HCT116 (cell line): ENCODE data around the gene RYR2. TPM values are rescaled to one million over a fixed set of nuclear protein-coding genes. Genes with fewer than 3 reads are reported as not detected.

Experiments
- ATAC-seq: fragments of 200-7000 bp; cut with Tn5 transposase; 2 replicates; pipeline ENCODE4 v1.9.1; 2020; ENCODE audit warnings: mild to moderate bottlenecking, moderate library complexity
- BruUV-seq: library from RNA; stranded (reverse); fragments of 400-500 nt; replicated peaks from 2 replicates; lab custom pipeline; 2021; lab: Mats Ljungman, UMichigan
- CTCF ChIA-PET: fragments of 300-600 bp; sonication (Branson Sonifier 250); formaldehyde crosslinking; loops from one replicate; lab custom pipeline; 2021; ENCODE audit warnings: antibody characterized with exemption; lab: Charles Lee
- POLR2A ChIA-PET: fragments of 300-600, 350-600 bp; sonication (Branson Sonifier 250); formaldehyde crosslinking; loops from one replicate; lab custom pipeline; 2021; ENCODE audit warnings: antibody characterized with exemption; lab: Charles Lee
- RAD21 ChIA-PET, 2 experiments: fragments of 300-600 bp; sonication (Branson Sonifier 250); formaldehyde crosslinking; loops; one replicate each; lab custom pipeline; 2023; ENCODE audit warnings: low total read pairs in 2 of 2; ENCODE audit not compliant: uncharacterized antibody in 2 of 2, unreplicated experiment in 2 of 2, low non-redundant PET in 1 of 2; lab: Charles Lee
- DNase-seq: peaks from one replicate; pipeline ENCODE4 v3.0.0-alpha.2; 2010; ENCODE audit warnings: low read depth, low spot score
- H2AFZ ChIP-seq: fragments of 200-600 bp; shearing (Covaris generic), sonication (generic); 2 replicates; pipeline ENCODE4 v1.6.1; 2017; ENCODE audit warnings: low read depth, mixed run types, mixed read lengths, antibody characterized with exemption, low read length; ENCODE audit not compliant: poor library complexity, severe bottlenecking
- H3K27ac ChIP-seq: 2 replicates; pipeline ENCODE4 v1.5.1; 2012; ENCODE audit warnings: low read depth, low read length
- H3K27me3 ChIP-seq: fragments of 200-600 bp; sonication (generic); 2 replicates; pipeline ENCODE4 v1.6.1; 2016; ENCODE audit warnings: mixed run types, low read length, mixed read lengths; ENCODE audit not compliant: insufficient read depth
- H3K36me3 ChIP-seq, 2 experiments: fragments of 200-500 bp in 1 of 2; fragments of 200-600 bp in 1 of 2; sonication (Bioruptor generic) in 1 of 2; sonication (generic) in 1 of 2; 2 replicates each; pipeline versions ENCODE4 v1.5.1 to v1.6.1; 2014 to 2016; ENCODE audit warnings: low read length in 2 of 2, inconsistent platforms in 1 of 2, mixed read lengths in 1 of 2, mixed run types in 1 of 2; ENCODE audit not compliant: insufficient read depth in 2 of 2, control insufficient read depth in 1 of 2
- H3K4me1 ChIP-seq, 2 experiments: fragments of 200-600 bp in 1 of 2; sonication (generic) in 1 of 2; 2 replicates each; pipeline versions ENCODE4 v1.5.1 to v1.6.1; 2012 to 2017; ENCODE audit warnings: low read length in 2 of 2, inconsistent platforms in 1 of 2, mild to moderate bottlenecking in 1 of 2, mixed read lengths in 1 of 2, mixed run types in 1 of 2, moderate library complexity in 1 of 2; ENCODE audit not compliant: insufficient read depth in 2 of 2, control insufficient read depth in 1 of 2
- H3K4me2 ChIP-seq: fragments of 200-600 bp; sonication (generic); 2 replicates; pipeline ENCODE4 v1.6.1; 2017; ENCODE audit warnings: mixed run types, low read length, mixed read lengths
- H3K4me3 ChIP-seq, 2 experiments: fragments of 200-600 bp in 1 of 2; sonication (generic) in 1 of 2; replicated peaks in 1 of 2; 2 replicates each; pipeline ENCODE4 v1.5.1; 2011 to 2016; ENCODE audit warnings: low read length in 2 of 2, control low read depth in 1 of 2, low read depth in 1 of 2, mild to moderate bottlenecking in 1 of 2, mixed read lengths in 1 of 2, mixed run types in 1 of 2
- H3K79me2 ChIP-seq: fragments of 200-600 bp; sonication (generic); 2 replicates; pipeline ENCODE4 v1.6.1; 2017; ENCODE audit warnings: mild to moderate bottlenecking, mixed run types, low read length, moderate library complexity, mixed read lengths; ENCODE audit not compliant: insufficient read depth
- H3K9ac ChIP-seq: fragments of 200-600 bp; sonication (generic); 2 replicates; pipeline ENCODE4 v1.6.1; 2016; ENCODE audit warnings: low read length, mixed read lengths
- H3K9me2 ChIP-seq: fragments of 200-600 bp; sonication (generic), shearing (Covaris generic); 2 replicates; pipeline ENCODE4 v1.6.1; 2017; ENCODE audit warnings: mixed run types, mild to moderate bottlenecking, moderate library complexity; ENCODE audit not compliant: insufficient read depth
- H3K9me3 ChIP-seq, 2 experiments: fragments of 200-500 bp in 1 of 2; fragments of 200-600 bp in 1 of 2; sonication (Bioruptor generic) in 1 of 2; sonication (generic) in 1 of 2; 2 replicates each; pipeline ENCODE4 v1.6.1; 2014 to 2017; ENCODE audit warnings: low read length in 2 of 2, mixed read lengths in 2 of 2, inconsistent platforms in 1 of 2, low read depth in 1 of 2, mild to moderate bottlenecking in 1 of 2, mixed run types in 1 of 2, moderate library complexity in 1 of 2; ENCODE audit not compliant: control insufficient read depth in 1 of 2, insufficient read depth in 1 of 2
- H4K20me1 ChIP-seq: fragments of 200-600 bp; sonication (generic), shearing (Covaris generic); 2 replicates; pipeline ENCODE4 v1.6.1; 2017; ENCODE audit warnings: mixed run types, mild to moderate bottlenecking, moderate library complexity; ENCODE audit not compliant: insufficient read depth
- CBX3 ChIP-seq: IDR thresholded peaks from 2 replicates; pipeline ENCODE4 v1.6.1; 2012; ENCODE audit warnings: low read depth
- CEBPB ChIP-seq: IDR thresholded peaks from 2 replicates; pipeline ENCODE4 v1.6.1; 2012; ENCODE audit warnings: low read depth
- EGR1 ChIP-seq: IDR thresholded peaks from 2 replicates; pipeline ENCODE4 v1.6.1; 2012; ENCODE audit warnings: low read depth
- ELF1 ChIP-seq: IDR thresholded peaks from 2 replicates; pipeline ENCODE4 v1.6.1; 2012; ENCODE audit warnings: low read depth, borderline replicate concordance
- FOSL1 ChIP-seq: IDR thresholded peaks from 2 replicates; pipeline ENCODE4 v1.6.1; 2012; ENCODE audit warnings: low read depth
- POLR2A ChIP-seq: IDR thresholded peaks from 2 replicates; pipeline ENCODE4 v1.7.0; 2011; ENCODE audit warnings: borderline replicate concordance; ENCODE audit not compliant: insufficient read depth, insufficient read length; ENCODE audit errors: extremely low read depth
- RAD21 ChIP-seq: IDR thresholded peaks from 2 replicates; pipeline ENCODE4 v1.6.1; 2012; ENCODE audit warnings: low read depth, mild to moderate bottlenecking
- SIN3A ChIP-seq: IDR thresholded peaks from 2 replicates; pipeline ENCODE4 v1.6.1; 2012; ENCODE audit warnings: low read depth
- SRF ChIP-seq: IDR thresholded peaks from 2 replicates; pipeline ENCODE4 v1.6.1; 2012; ENCODE audit warnings: low read depth
- TCF7L2 ChIP-seq: IDR thresholded peaks from 2 replicates; pipeline ENCODE4 v1.7.0; 2011; ENCODE audit warnings: borderline replicate concordance, inconsistent platforms; ENCODE audit not compliant: insufficient read depth, insufficient read length; ENCODE audit errors: extremely low read depth
- ZFX ChIP-seq: fragments of 450-650 bp; IDR thresholded peaks from 2 replicates; pipeline ENCODE4 v1.6.1; 2017
- intact Hi-C: fragments of 100-400 bp; cut with micrococcal nuclease; formaldehyde crosslinking; loops from 2 replicates; pipeline ENCODE4 v1.10.0; 2022
- total RNA-seq: library from RNA; stranded (reverse); gene quantifications from one replicate; pipeline ENCODE4 v1.2.1, GENCODE V29; 2021; ENCODE audit not compliant: unreplicated experiment
- TF ChIP-seq, protein P1 (sequence below): IDR thresholded peaks from 2 replicates; pipeline ENCODE4 v1.6.1; 2012; ENCODE audit warnings: low read depth
- TF ChIP-seq, protein P2 (sequence below), 3 experiments: fragments of 200-600 bp in 1 of 3; sonication (generic) in 1 of 3; IDR thresholded peaks in 2 of 3; conservative IDR thresholded peaks in 1 of 3; 2 replicates each; pipeline ENCODE4 v1.5.1; 2012 to 2017; ENCODE audit warnings: low read depth in 2 of 3, low read length in 2 of 3, antibody characterized with exemption in 1 of 3, borderline replicate concordance in 1 of 3, control low read depth in 1 of 3, mild to moderate bottlenecking in 1 of 3, mixed read lengths in 1 of 3, mixed run types in 1 of 3, moderate library complexity in 1 of 3; ENCODE audit not compliant: insufficient read depth in 1 of 3
- TF ChIP-seq, protein P3 (sequence below): IDR thresholded peaks from 2 replicates; pipeline ENCODE4 v1.6.1; 2012

RYR2 gene
- total RNA-seq, 1 experiment from 2014 or later = 0.02 TPM

DNA sequence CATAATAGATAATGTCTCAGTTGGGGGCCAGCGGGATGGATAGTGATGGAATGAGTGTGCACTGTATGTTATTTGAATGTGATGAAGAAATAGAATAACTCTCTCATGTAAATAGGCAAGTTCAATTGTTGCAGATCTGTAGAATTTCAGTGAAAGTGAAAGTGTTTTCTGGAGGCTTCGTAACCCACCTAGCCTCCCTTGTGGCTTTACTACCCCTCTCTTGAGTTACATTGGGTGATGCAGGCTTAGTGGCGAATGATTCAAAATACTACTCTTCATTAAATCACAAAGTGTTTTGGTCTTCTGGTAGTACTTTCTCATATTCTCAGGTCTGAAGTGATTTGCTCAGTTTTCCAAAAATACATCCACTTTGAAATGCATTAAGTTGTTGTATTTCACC, 436.9 kb downstream of the RYR2 start:
- Histone ChIP-seq H2AFZ (no peak overlapping the region), H4K20me1 (no peaks in the 10 kb centered on the region), H3K79me2 (no peaks in the 10 kb centered on the region), H3K9me2 (no peaks in the 10 kb centered on the region), H3K9me3 (peaks cover 3 to 9% of the 10 kb centered on the region in 2 experiments; a peak in 2 of 4 replicates), H3K4me3 (no peak overlapping the region), H3K27me3 (no peaks in the 10 kb centered on the region), H3K4me1 (no peaks in the 10 kb centered on the region), H3K27ac (no peak overlapping the region), H3K4me2 (no peak overlapping the region), H3K36me3 (no peaks in the 10 kb centered on the region), H3K9ac (no peak overlapping the region)
- RAD21 ChIA-PET = no interaction called here
- POLR2A ChIA-PET = no interaction called here
- BruUV-seq = no TSS peak
- CTCF ChIA-PET = no interaction called here
- ATAC-seq (no peak), DNase-seq (no peak)
- TF ChIP-seq TCF7L2 (no peak), CBX3 (no peak)
- intact Hi-C loops = no loop called here

DNA sequence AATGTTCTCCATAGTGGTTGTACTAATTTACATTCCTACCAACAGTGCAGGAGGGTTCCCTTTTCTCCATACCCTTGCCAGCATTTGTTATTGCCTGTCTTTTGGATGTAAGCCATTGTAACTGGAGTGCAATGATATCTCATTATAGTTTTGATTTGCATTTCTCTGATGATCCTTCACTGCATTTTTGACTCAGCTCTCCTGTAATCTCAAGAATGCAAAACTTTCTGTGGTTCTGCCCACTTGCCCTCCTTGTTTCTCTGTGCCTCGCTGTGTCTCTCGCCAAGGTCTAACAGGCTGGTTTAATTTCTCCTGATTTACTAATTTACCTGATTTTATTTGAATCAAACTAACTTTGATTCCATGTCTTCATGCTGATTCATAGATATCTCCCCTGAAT, 440.8 kb downstream of the RYR2 start:
- Histone ChIP-seq H3K4me2 (no peak overlapping the region), H3K9me3 (peaks cover 8 to 15% of the 10 kb centered on the region in 2 experiments; a peak in 2 of 4 replicates), H3K9ac (no peak overlapping the region), H3K27me3 (no peaks in the 10 kb centered on the region), H4K20me1 (no peaks in the 10 kb centered on the region; the same call in 1 of the 2 replicates), H3K9me2 (no peaks in the 10 kb centered on the region), H3K4me3 (no peak overlapping the region), H3K27ac (no peak overlapping the region), H3K4me1 (no peaks in the 10 kb centered on the region), H3K79me2 (no peaks in the 10 kb centered on the region), H3K36me3 (no peaks in the 10 kb centered on the region), H2AFZ (no peak overlapping the region)
- TF ChIP-seq SRF (no peak), POLR2A (no peak), ZFX (no peak), RAD21 (no peak), FOSL1 (no peak), EGR1 (no peak), ELF1 (no peak), SIN3A (no peak), CEBPB (no peak), CBX3 (no peak)
- TF ChIP-seq, protein P1, sequence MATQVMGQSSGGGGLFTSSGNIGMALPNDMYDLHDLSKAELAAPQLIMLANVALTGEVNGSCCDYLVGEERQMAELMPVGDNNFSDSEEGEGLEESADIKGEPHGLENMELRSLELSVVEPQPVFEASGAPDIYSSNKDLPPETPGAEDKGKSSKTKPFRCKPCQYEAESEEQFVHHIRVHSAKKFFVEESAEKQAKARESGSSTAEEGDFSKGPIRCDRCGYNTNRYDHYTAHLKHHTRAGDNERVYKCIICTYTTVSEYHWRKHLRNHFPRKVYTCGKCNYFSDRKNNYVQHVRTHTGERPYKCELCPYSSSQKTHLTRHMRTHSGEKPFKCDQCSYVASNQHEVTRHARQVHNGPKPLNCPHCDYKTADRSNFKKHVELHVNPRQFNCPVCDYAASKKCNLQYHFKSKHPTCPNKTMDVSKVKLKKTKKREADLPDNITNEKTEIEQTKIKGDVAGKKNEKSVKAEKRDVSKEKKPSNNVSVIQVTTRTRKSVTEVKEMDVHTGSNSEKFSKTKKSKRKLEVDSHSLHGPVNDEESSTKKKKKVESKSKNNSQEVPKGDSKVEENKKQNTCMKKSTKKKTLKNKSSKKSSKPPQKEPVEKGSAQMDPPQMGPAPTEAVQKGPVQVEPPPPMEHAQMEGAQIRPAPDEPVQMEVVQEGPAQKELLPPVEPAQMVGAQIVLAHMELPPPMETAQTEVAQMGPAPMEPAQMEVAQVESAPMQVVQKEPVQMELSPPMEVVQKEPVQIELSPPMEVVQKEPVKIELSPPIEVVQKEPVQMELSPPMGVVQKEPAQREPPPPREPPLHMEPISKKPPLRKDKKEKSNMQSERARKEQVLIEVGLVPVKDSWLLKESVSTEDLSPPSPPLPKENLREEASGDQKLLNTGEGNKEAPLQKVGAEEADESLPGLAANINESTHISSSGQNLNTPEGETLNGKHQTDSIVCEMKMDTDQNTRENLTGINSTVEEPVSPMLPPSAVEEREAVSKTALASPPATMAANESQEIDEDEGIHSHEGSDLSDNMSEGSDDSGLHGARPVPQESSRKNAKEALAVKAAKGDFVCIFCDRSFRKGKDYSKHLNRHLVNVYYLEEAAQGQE = no peak
- TF ChIP-seq, protein P2, sequence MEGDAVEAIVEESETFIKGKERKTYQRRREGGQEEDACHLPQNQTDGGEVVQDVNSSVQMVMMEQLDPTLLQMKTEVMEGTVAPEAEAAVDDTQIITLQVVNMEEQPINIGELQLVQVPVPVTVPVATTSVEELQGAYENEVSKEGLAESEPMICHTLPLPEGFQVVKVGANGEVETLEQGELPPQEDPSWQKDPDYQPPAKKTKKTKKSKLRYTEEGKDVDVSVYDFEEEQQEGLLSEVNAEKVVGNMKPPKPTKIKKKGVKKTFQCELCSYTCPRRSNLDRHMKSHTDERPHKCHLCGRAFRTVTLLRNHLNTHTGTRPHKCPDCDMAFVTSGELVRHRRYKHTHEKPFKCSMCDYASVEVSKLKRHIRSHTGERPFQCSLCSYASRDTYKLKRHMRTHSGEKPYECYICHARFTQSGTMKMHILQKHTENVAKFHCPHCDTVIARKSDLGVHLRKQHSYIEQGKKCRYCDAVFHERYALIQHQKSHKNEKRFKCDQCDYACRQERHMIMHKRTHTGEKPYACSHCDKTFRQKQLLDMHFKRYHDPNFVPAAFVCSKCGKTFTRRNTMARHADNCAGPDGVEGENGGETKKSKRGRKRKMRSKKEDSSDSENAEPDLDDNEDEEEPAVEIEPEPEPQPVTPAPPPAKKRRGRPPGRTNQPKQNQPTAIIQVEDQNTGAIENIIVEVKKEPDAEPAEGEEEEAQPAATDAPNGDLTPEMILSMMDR (IDR thresholded peaks at IDR 0.05 in 2 of 3, conservative IDR thresholded peaks at IDR 0.05 in 1 of 3; ENCODE audit: borderline replicate concordance in 1 of 3, insufficient read depth in 1 of 3, low read depth in 2 of 3, low read length in 2 of 3) = no peak
- TF ChIP-seq, protein P3, sequence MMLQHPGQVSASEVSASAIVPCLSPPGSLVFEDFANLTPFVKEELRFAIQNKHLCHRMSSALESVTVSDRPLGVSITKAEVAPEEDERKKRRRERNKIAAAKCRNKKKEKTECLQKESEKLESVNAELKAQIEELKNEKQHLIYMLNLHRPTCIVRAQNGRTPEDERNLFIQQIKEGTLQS = no peak
- intact Hi-C loops = no loop called here
- ChIA-PET POLR2A (no interaction called here), RAD21 (no interaction called here), CTCF (no interaction called here)
- no peak for ATAC-seq
- no peak for DNase-seq
- no TSS peak for BruUV-seq
